HPDE6-E6E7 (cell line): ENCODE data around the gene KRI1.
"Not testable (repeated sequence)": the region's sequence is repeated elsewhere in the genome, so short reads cannot be mapped to it uniquely, and the experiment has no call there.

Source experiments
- DNase-seq: peaks from one replicate; pipeline ENCODE4 v3.0.0; 2011; ENCODE audit warnings: missing footprints; ENCODE audit errors: extremely low spot score

The KRI1 gene

GRCh38 chr19:10575011-10575716 lies 9.4 kb upstream of the KRI1 start:
- DNase-seq: no peak

GRCh38 chr19:10574462-10574861 lies 8.7 kb upstream of the KRI1 start:
- no peak for DNase-seq

- not testable (repeated sequence) for DNase-seq
Observed at GRCh38 chr19:10573793-10574192, 8.0 kb upstream of the KRI1 start.

GRCh38 chr19:10568826-10569651 lies 3.2 kb upstream of the KRI1 start, which contains the start of gene CDKN2D:
TSS of gene CDKN2D (minus strand) at chr19:10568979. CDS start at chr19:10568653, 326 bp downstream.
- peak; percentile 90 for DNase-seq

- DNase-seq: no peak
Observed at GRCh38 chr19:10568062-10568825, 2.4 kb upstream of the KRI1 start.

GRCh38 chr19:10567656-10568055 lies 1.8 kb upstream of the KRI1 start:
- DNase-seq: no peak

GRCh38 chr19:10566658-10567410 lies 1.0 kb upstream of the KRI1 start:
- no peak for DNase-seq

GRCh38 chr19:10566408-10566657 lies 523 bp upstream of the KRI1 start:
- DNase-seq: no peak

- no peak for DNase-seq
Observed at GRCh38 chr19:10565028-10565566, 713 bp downstream of the KRI1 start.

GRCh38 chr19:10562609-10563008 lies 3.2 kb downstream of the KRI1 start:
- no peak for DNase-seq

- no peak for DNase-seq
Observed at GRCh38 chr19:10560154-10560553, 5.7 kb downstream of the KRI1 start.

- no peak for DNase-seq
Observed at GRCh38 chr19:10557603-10558197, 8.1 kb downstream of the KRI1 start.

GRCh38 chr19:10555610-10555973 lies 10.2 kb downstream of the KRI1 start:
- DNase-seq: no peak

- peak; percentile 61 for DNase-seq
Observed at GRCh38 chr19:10554760-10555609, 10.8 kb downstream of the KRI1 start.

- DNase-seq: peak; percentile 66
Observed at GRCh38 chr19:10553943-10554381, 11.8 kb downstream of the KRI1 start.

- no peak for DNase-seq
Observed at GRCh38 chr19:10553087-10553667, 12.6 kb downstream of the KRI1 start.

- no peak for DNase-seq
Observed at GRCh38 chr19:10552510-10553053, 13.2 kb downstream of the KRI1 start.

GRCh38 chr19:10551698-10552301 lies 14.0 kb downstream of the KRI1 start:
- no peak for DNase-seq

GRCh38 chr19:10551006-10551405 lies 14.8 kb downstream of the KRI1 start:
- not testable (repeated sequence) for DNase-seq
